ENCODE results near the gene TMEM131L. TPM values are rescaled to one million over a fixed set of nuclear protein-coding genes. Genes with fewer than 3 reads are reported as not detected.

The TMEM131L gene
- polyA plus RNA-seq, 1 donor (not counting 4 experiments of a cell fraction or from before 2014, with no cell fraction given): 10.3 TPM

GRCh38 chr4:153528705-153529485 is 62.7 kb downstream of the TMEM131L start:
- Histone ChIP-seq H3K9ac (ENCODE audit: control insufficient read depth, extremely low read depth, insufficient read depth, low read length) (no peak overlapping the region), H2AFZ (ENCODE audit: control insufficient read depth, low read length) (no peak overlapping the region), H3K27me3 (ENCODE audit: control insufficient read depth, extremely low read depth, insufficient read depth, low read length) (no peaks in the 10 kb centered on the region), H3K4me3 (ENCODE audit: control insufficient read depth in 2 of 3, extremely low read depth in 1 of 3, insufficient read depth in 2 of 3, low read depth in 1 of 3, low read length in 3 of 3) (no peak overlapping the region), H3K79me2 (ENCODE audit: control insufficient read depth, insufficient read depth, low read length) (no peaks in the 10 kb centered on the region), H4K20me1 (ENCODE audit: control insufficient read depth, extremely low read depth, insufficient read depth, low read length) (no peaks in the 10 kb centered on the region), H3K9me3 (ENCODE audit: control insufficient read depth, low read depth, low read length) (no peaks in the 10 kb centered on the region), H3K4me2 (ENCODE audit: control insufficient read depth, extremely low read depth, insufficient read depth, low read depth, low read length) (no peak overlapping the region), H3K36me3 (ENCODE audit: control insufficient read depth in 2 of 2, extremely low read depth in 1 of 2, insufficient read depth in 2 of 2, low read length in 2 of 2) (peaks cover 0 to 1% of the 10 kb centered on the region in 2 experiments), H3K4me1 (ENCODE audit: control insufficient read depth, extremely low read depth, insufficient read depth, low read length) (no peaks in the 10 kb centered on the region), H3K27ac (ENCODE audit: control insufficient read depth, insufficient read depth, low read length) (no peak overlapping the region), H3K9me1 (ENCODE audit: control insufficient read depth, extremely low read depth, insufficient read depth, low read length) (no peaks in the 10 kb centered on the region)
- FAIRE-seq (no peak), DNase-seq (ENCODE audit: low read depth, low spot score) (no peak)
- TF ChIP-seq EZH2 (IDR thresholded peaks at IDR 0.05; ENCODE audit: low read length) (no peak), CTCF (optimal IDR thresholded peaks at IDR 0.05 in 1 of 3, IDR thresholded peaks at IDR 0.05 in 1 of 3, conservative IDR thresholded peaks at IDR 0.05 in 1 of 3; ENCODE audit: extremely low read depth in 1 of 3, insufficient read depth in 2 of 3, low read length in 3 of 3) (no peak)
- dilution Hi-C loops (cut with MboI; ENCODE audit: extremely low pct_ligation_motif_present, low sequenced_read_pairs): no loop called here

- no peaks in the 10 kb centered on the region for H3K9me1 ChIP-seq (ENCODE audit: control insufficient read depth, extremely low read depth, insufficient read depth, low read length)
- H4K20me1 ChIP-seq (ENCODE audit: control insufficient read depth, extremely low read depth, insufficient read depth, low read length): no peaks in the 10 kb centered on the region
- H2AFZ ChIP-seq (ENCODE audit: control insufficient read depth, low read length): no peak overlapping the region
- FAIRE-seq (no peak), DNase-seq (ENCODE audit: low read depth, low spot score) (no peak)
- peaks cover 0 to 1% of the 10 kb centered on the region in 2 experiments for H3K36me3 ChIP-seq (ENCODE audit: control insufficient read depth in 2 of 2, extremely low read depth in 1 of 2, insufficient read depth in 2 of 2, low read length in 2 of 2)
- H3K79me2 ChIP-seq (ENCODE audit: control insufficient read depth, insufficient read depth, low read length): no peaks in the 10 kb centered on the region
- H3K9ac ChIP-seq (ENCODE audit: control insufficient read depth, extremely low read depth, insufficient read depth, low read length): no peak overlapping the region
- H3K4me1 ChIP-seq (ENCODE audit: control insufficient read depth, extremely low read depth, insufficient read depth, low read length): no peaks in the 10 kb centered on the region
- H3K27ac ChIP-seq (ENCODE audit: control insufficient read depth, insufficient read depth, low read length): no peak overlapping the region
- H3K4me3 ChIP-seq (ENCODE audit: control insufficient read depth in 2 of 3, extremely low read depth in 1 of 3, insufficient read depth in 2 of 3, low read depth in 1 of 3, low read length in 3 of 3): no peak overlapping the region
- TF ChIP-seq CTCF (optimal IDR thresholded peaks at IDR 0.05 in 1 of 3, IDR thresholded peaks at IDR 0.05 in 1 of 3, conservative IDR thresholded peaks at IDR 0.05 in 1 of 3; ENCODE audit: extremely low read depth in 1 of 3, insufficient read depth in 2 of 3, low read length in 3 of 3): no peak
- dilution Hi-C loops (cut with MboI; ENCODE audit: extremely low pct_ligation_motif_present, low sequenced_read_pairs): no loop called here
- no peaks in the 10 kb centered on the region for H3K9me3 ChIP-seq (ENCODE audit: control insufficient read depth, low read depth, low read length)
- no peaks in the 10 kb centered on the region for H3K27me3 ChIP-seq (ENCODE audit: control insufficient read depth, extremely low read depth, insufficient read depth, low read length)
- no peak overlapping the region for H3K4me2 ChIP-seq (ENCODE audit: control insufficient read depth, extremely low read depth, insufficient read depth, low read depth, low read length)
Observed at GRCh38 chr4:153529646-153530045, 63.5 kb downstream of the TMEM131L start.

All from keratinocyte (primary cell).